Measurements from ENCODE around the gene RXRA. TPM values are rescaled to one million over a fixed set of nuclear protein-coding genes. Genes with fewer than 3 reads are reported as not detected.

RXRA gene
- total and polyA plus RNA-seq, 2 of the 13 experiments (the other 11 are each of a cell fraction or from before 2014, with no cell fraction given), result 18.9 to 29.2 TPM

DNA sequence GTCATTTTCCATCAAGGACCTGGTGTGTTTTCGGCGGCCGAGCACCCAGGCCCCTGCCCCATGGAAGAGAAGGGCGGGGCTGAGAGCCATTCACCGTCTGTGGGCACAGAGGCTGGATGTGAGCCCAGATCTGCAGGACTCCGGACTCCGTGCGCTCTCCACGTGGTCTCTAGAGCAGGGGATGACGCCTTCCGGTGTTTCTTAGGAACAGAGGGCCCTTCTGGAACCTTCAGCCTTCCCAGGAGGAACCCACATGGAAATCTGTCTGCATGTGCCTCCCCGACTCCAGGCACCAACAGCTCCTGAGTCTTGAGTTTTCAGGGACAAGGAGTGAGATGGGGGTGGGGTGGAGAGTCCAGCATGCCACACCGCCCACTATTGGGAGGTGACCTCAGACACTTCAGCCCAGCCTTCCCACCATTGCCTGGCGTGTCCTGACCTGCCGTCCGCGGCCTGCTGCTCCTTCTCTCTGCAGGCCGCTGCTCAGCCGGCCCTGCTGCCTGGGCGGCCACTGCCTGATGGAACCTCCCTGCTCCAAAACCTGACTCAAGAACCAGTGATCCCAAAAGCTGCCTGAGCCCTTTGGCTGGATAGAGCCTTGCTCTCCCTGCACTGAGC lies 2.4 kb upstream of the RXRA start (continued):
- no peak for TF ChIP-seq HNRNPUL1 (IDR thresholded peaks at IDR 0.05; ENCODE audit: low read depth, low read length)
- TF ChIP-seq CAMTA2 (CRISPR knock-in tag; IDR thresholded peaks at IDR 0.05; ENCODE audit: borderline replicate concordance), result no peak
- no peak for TF ChIP-seq TBL1XR1 (IDR thresholded peaks at IDR 0.05; ENCODE audit: borderline replicate concordance, low read length, partially characterized antibody)
- no peak for TF ChIP-seq NONO (IDR thresholded peaks at IDR 0.05)
- TF ChIP-seq NONO (CRISPR knock-in tag; conservative IDR thresholded peaks at IDR 0.05), result 0 out of 2 replicates have a peak, but pooled peaks have one; percentile 43
- TF ChIP-seq ZNF264 (CRISPR knock-in tag; IDR thresholded peaks at IDR 0.05), result peak; percentile 93
- TF ChIP-seq ZIK1 (CRISPR knock-in tag; IDR thresholded peaks at IDR 0.05; ENCODE audit: borderline replicate concordance, low read depth), result 0 out of 2 replicates have a peak, but pooled peaks have one; percentile 61
- TF ChIP-seq PAX8 (CRISPR knock-in tag; IDR thresholded peaks at IDR 0.05; ENCODE audit: borderline replicate concordance), result no peak
- TF ChIP-seq SALL1 (CRISPR knock-in tag; IDR thresholded peaks at IDR 0.05), result peak; percentile 91
- peak; percentile 97 for TF ChIP-seq DNMT3B (CRISPR knock-in tag; conservative IDR thresholded peaks at IDR 0.05)
- TF ChIP-seq, protein P1, sequence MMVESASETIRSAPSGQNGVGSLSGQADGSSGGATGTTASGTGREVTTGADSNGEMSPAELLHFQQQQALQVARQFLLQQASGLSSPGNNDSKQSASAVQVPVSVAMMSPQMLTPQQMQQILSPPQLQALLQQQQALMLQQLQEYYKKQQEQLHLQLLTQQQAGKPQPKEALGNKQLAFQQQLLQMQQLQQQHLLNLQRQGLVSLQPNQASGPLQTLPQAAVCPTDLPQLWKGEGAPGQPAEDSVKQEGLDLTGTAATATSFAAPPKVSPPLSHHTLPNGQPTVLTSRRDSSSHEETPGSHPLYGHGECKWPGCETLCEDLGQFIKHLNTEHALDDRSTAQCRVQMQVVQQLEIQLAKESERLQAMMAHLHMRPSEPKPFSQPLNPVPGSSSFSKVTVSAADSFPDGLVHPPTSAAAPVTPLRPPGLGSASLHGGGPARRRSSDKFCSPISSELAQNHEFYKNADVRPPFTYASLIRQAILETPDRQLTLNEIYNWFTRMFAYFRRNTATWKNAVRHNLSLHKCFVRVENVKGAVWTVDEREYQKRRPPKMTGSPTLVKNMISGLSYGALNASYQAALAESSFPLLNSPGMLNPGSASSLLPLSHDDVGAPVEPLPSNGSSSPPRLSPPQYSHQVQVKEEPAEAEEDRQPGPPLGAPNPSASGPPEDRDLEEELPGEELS (CRISPR knock-in tag; IDR thresholded peaks at IDR 0.05), result peak; percentile 67; the same call in 1 of the 2 replicates
- no peak for TF ChIP-seq RBM39 (IDR thresholded peaks at IDR 0.05; ENCODE audit: low read depth, low read length, poor library complexity, severe bottlenecking)
- TF ChIP-seq, protein P2, sequence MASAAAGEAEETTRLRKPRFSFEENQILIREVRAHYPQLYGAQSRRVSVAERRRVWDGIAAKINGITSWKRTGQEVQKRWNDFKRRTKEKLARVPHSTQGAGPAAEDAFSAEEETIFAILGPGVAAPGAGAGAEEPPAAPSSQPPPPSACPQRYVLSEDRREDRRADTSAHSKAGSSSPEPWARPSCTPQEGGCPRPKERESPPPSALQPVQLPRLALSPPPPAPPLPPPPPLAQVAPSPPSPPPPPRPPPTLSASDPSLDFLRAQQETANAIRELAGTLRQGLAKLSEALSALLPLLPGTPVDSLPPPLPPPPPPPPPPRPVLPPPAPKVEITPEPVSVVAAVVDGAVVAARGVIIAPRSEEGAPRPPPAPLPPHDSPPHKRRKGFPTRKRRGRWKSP (CRISPR knock-in tag; IDR thresholded peaks at IDR 0.05), result peak; percentile 97
- TF ChIP-seq RBAK (CRISPR knock-in tag; IDR thresholded peaks at IDR 0.05), result peak; percentile 37; the same call in 1 of the 2 replicates
- TF ChIP-seq SRSF4 (IDR thresholded peaks at IDR 0.05; ENCODE audit: low read depth, low read length, poor library complexity, severe bottlenecking), result no peak
- TF ChIP-seq, protein P3, sequence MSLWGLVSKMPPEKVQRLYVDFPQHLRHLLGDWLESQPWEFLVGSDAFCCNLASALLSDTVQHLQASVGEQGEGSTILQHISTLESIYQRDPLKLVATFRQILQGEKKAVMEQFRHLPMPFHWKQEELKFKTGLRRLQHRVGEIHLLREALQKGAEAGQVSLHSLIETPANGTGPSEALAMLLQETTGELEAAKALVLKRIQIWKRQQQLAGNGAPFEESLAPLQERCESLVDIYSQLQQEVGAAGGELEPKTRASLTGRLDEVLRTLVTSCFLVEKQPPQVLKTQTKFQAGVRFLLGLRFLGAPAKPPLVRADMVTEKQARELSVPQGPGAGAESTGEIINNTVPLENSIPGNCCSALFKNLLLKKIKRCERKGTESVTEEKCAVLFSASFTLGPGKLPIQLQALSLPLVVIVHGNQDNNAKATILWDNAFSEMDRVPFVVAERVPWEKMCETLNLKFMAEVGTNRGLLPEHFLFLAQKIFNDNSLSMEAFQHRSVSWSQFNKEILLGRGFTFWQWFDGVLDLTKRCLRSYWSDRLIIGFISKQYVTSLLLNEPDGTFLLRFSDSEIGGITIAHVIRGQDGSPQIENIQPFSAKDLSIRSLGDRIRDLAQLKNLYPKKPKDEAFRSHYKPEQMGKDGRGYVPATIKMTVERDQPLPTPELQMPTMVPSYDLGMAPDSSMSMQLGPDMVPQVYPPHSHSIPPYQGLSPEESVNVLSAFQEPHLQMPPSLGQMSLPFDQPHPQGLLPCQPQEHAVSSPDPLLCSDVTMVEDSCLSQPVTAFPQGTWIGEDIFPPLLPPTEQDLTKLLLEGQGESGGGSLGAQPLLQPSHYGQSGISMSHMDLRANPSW (CRISPR knock-in tag; IDR thresholded peaks at IDR 0.05; ENCODE audit: borderline replicate concordance), result no peak
- TF ChIP-seq, protein P4, sequence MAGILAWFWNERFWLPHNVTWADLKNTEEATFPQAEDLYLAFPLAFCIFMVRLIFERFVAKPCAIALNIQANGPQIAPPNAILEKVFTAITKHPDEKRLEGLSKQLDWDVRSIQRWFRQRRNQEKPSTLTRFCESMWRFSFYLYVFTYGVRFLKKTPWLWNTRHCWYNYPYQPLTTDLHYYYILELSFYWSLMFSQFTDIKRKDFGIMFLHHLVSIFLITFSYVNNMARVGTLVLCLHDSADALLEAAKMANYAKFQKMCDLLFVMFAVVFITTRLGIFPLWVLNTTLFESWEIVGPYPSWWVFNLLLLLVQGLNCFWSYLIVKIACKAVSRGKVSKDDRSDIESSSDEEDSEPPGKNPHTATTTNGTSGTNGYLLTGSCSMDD (CRISPR knock-in tag; IDR thresholded peaks at IDR 0.05), result 0 out of 2 replicates have a peak, but pooled peaks have one; percentile 24
- TF ChIP-seq, protein P5, sequence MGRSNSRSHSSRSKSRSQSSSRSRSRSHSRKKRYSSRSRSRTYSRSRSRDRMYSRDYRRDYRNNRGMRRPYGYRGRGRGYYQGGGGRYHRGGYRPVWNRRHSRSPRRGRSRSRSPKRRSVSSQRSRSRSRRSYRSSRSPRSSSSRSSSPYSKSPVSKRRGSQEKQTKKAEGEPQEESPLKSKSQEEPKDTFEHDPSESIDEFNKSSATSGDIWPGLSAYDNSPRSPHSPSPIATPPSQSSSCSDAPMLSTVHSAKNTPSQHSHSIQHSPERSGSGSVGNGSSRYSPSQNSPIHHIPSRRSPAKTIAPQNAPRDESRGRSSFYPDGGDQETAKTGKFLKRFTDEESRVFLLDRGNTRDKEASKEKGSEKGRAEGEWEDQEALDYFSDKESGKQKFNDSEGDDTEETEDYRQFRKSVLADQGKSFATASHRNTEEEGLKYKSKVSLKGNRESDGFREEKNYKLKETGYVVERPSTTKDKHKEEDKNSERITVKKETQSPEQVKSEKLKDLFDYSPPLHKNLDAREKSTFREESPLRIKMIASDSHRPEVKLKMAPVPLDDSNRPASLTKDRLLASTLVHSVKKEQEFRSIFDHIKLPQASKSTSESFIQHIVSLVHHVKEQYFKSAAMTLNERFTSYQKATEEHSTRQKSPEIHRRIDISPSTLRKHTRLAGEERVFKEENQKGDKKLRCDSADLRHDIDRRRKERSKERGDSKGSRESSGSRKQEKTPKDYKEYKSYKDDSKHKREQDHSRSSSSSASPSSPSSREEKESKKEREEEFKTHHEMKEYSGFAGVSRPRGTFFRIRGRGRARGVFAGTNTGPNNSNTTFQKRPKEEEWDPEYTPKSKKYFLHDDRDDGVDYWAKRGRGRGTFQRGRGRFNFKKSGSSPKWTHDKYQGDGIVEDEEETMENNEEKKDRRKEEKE (IDR thresholded peaks at IDR 0.05), result no peak
